Superior temporal gyrus (tissue), 1 donor: Measurements from ENCODE around the gene PRKAR1A.

Source experiments
- DNase-seq: peaks from one replicate; pipeline ENCODE4 v3.0.0-alpha.2; 2016; ENCODE audit errors: extremely low spot score

The PRKAR1A gene

DNA sequence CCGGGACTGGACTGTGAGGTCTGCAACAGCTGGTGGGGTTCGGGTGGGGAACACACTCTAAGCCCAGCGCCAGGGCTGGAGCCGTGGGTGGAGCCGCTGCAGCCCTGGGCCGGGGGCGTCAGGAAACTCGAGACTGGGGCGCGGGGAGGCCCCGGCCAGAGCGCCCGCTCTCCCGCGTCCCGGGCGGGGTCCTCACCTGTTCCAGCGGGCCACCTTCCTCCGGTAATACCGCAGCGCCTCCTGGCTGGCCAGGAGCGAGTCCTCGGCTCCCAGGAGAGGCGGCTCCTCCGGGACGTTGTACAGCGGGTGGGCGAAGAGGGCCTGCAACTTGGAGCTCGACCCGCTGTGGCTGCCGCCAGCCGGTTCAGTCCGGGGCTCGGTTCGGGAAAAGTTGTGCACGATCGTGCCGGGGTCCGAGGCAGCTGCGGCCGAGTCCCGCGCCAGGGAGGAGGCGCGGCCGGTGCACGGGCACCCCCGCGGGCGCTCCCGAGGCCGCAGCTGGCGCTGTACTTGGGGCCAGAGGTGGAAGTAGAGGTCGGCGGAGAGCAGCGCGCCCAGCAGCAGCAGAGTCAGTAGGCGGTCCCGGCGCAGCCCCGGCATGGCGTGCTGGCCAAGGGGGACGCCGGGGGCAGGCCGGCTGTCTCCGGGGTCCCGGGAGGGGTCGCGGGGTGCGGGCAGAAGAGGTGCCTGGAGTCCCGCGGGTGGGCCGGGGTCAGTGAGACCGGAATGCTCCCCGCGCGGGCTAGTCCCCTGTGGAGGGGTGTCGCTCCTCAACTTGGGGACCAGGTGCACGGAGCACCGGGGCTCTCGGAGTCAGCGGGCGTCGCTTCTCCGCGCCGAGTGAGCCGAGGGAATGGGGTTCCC, 88.1 kb downstream of the PRKAR1A start:
- no peak for DNase-seq
